GM12892 (cell line): ENCODE measurements around the gene SMAP2.

Source experiments
- POLR2A ChIP-seq: IDR thresholded peaks from 2 replicates; pipeline ENCODE4 v1.6.1; 2011; ENCODE audit warnings: low read depth, low read length, control low read depth
- POLR2AphosphoS5 ChIP-seq: IDR thresholded peaks from 2 replicates; pipeline ENCODE4 v1.6.1; 2011; ENCODE audit warnings: low read depth, low read length, control low read depth

GRCh38 chr1:40392221-40392620 lies 18.7 kb downstream of the SMAP2 start:
- TF ChIP-seq POLR2A (no peak; the same call in 1 of the 2 replicates), POLR2AphosphoS5 (no peak)
